K562 (cell line): ENCODE data around the gene SLC1A5. TPM values are rescaled to one million over a fixed set of nuclear protein-coding genes. Genes with fewer than 3 reads are reported as not detected.

Experiments
- ATF4 ChIP-seq: fragments of 450-650 bp; formaldehyde crosslinking; IDR thresholded peaks from 2 replicates; pipeline ENCODE4 v1.4.0; 2022; ENCODE audit warnings: mild to moderate bottlenecking, moderate library complexity
- BACH1 ChIP-seq: fragments of 200-800 bp; sonication (Bioruptor generic); IDR thresholded peaks from 2 replicates; pipeline ENCODE4 v1.6.1; 2016; ENCODE audit warnings: missing genetic modification characterization, missing compliant biosample characterization
- DPF2 ChIP-seq: fragments of 450-650 bp; IDR thresholded peaks from 2 replicates; pipeline ENCODE4 v1.6.1; 2016
- GMEB1 ChIP-seq: fragments of 250-450 bp; sonication (Bioruptor Pico); IDR thresholded peaks from 2 replicates; pipeline ENCODE4 v1.4.0; 2020; ENCODE audit warnings: mild to moderate bottlenecking
- IRF9 ChIP-seq: fragments of 450-650 bp; IDR thresholded peaks from 2 replicates; pipeline ENCODE4 v1.6.1; 2016; ENCODE audit warnings: missing biosample characterization, missing genetic modification characterization
- MAZ ChIP-seq, 2 experiments: fragments of 450-650 bp in 1 of 2; sonication (generic) in 1 of 2; formaldehyde crosslinking; IDR thresholded peaks in 1 of 2; conservative IDR thresholded peaks in 1 of 2; 2 replicates each; pipeline versions ENCODE4 v1.4.0 to v1.5.0; 2020; ENCODE audit warnings: mild to moderate bottlenecking in 1 of 2, missing genetic modification reagents in 1 of 2
- MTA2 ChIP-seq: fragments of 450-650 bp; IDR thresholded peaks from 2 replicates; pipeline ENCODE4 v1.6.1; 2016; ENCODE audit warnings: low read depth
- OTX1 ChIP-seq: fragments of 450-650 bp; formaldehyde crosslinking; IDR thresholded peaks from 2 replicates; pipeline ENCODE4 v1.4.0; 2022; ENCODE audit warnings: mild to moderate bottlenecking
- PML ChIP-seq: IDR thresholded peaks from 2 replicates; pipeline ENCODE4 v1.6.1; 2012; ENCODE audit warnings: low read length, inconsistent platforms
- XRCC3 ChIP-seq: fragments of 450-650 bp; IDR thresholded peaks from 2 replicates; pipeline ENCODE4 v1.6.1; 2017; ENCODE audit warnings: mild to moderate bottlenecking, moderate library complexity
- ZBTB40 ChIP-seq, 2 experiments: fragments of 450-650 bp in 1 of 2; sonication (generic) in 1 of 2; formaldehyde crosslinking in 1 of 2; IDR thresholded peaks; 2 replicates each; pipeline versions ENCODE4 v1.7.1 to v1.9.0; 2016 to 2022; ENCODE audit warnings: inconsistent platforms in 1 of 2, mild to moderate bottlenecking in 1 of 2, missing genetic modification reagents in 1 of 2
- ZNF134 ChIP-seq: fragments of 250-450 bp; sonication (Bioruptor Pico); conservative IDR thresholded peaks from 2 replicates; pipeline ENCODE4 v1.4.0; 2020
- ZNF263 ChIP-seq: sonication (generic); formaldehyde crosslinking; IDR thresholded peaks from 2 replicates; pipeline ENCODE4 v1.8.0; 2022; ENCODE audit warnings: mild to moderate bottlenecking, missing genetic modification reagents, borderline replicate concordance
- ZNF695 ChIP-seq: fragments of 450-650 bp; formaldehyde crosslinking; IDR thresholded peaks from 2 replicates; pipeline ENCODE4 v1.4.0; 2020; ENCODE audit warnings: mild to moderate bottlenecking, moderate library complexity
- polyA plus RNA-seq, 8 experiments: library from polyadenylated mRNA; depleted of rRNA in 4 of 8; stranded (reverse) in 5 of 8; unstranded in 3 of 8; fragments of >200 nt; fragmentation: Nextera tagmentation in 2 of 8; fragmentation: Illumina TruSeq in 1 of 8; extraction: Ambion mirVana in 2 of 8; extraction: Trizol in 1 of 8; gene quantifications; 2 replicates each; pipeline versions ENCODE4 v1.2.1 to v1.2.3, GENCODE V29; 2011 to 2014; ENCODE audit warnings: inconsistent platforms in 1 of 8, missing spikeins in 1 of 8
- total RNA-seq, 7 experiments: library from RNA; depleted of rRNA in 6 of 7; stranded (reverse); fragments of >200 nt in 6 of 7; fragmentation: Illumina TruSeq in 2 of 7; extraction: Trizol in 2 of 7; gene quantifications; 2 replicates each; pipeline versions ENCODE4 v1.2.1 to v1.2.3, GENCODE V29; 2011 to 2021; ENCODE audit warnings: low replicate concordance in 1 of 7

Gene SLC1A5
- total and polyA plus RNA-seq, 9 of the 15 experiments (the other 6 are each of a cell fraction or from before 2014, with no cell fraction given): 31.2 to 417 (median 134) TPM

GRCh38 chr19:46785054-46785979, 3.1 kb downstream of the SLC1A5 start (continued):
- TF ChIP-seq IRF9 (tag) (no peak), DPF2 (no peak), BACH1 (tag) (no peak; the same call in 1 of the 2 replicates), ZBTB40 (IDR thresholded peaks at IDR 0.05) (no peak; the same call in 1 of the 2 replicates), ZBTB40 (CRISPR knock-in tag; IDR thresholded peaks at IDR 0.05) (no peak), MTA2 (no peak), MAZ (CRISPR knock-in tag; conservative IDR thresholded peaks at IDR 0.05 in 1 of 2, IDR thresholded peaks at IDR 0.05 in 1 of 2) (no peak; a peak in 1 of 4 replicates), ZNF134 (no peak), ZNF263 (CRISPR knock-in tag) (no peak), OTX1 (CRISPR knock-in tag) (peak; percentile 26; the same call in 1 of the 2 replicates), ZNF695 (CRISPR knock-in tag) (no peak), GMEB1 (CRISPR knock-in tag) (no peak), XRCC3 (no peak), ATF4 (CRISPR knock-in tag) (no peak), PML (no peak)
